Activated CD8-positive, alpha-beta memory T cell treated with anti-CD3 and anti-CD28 coated beads, Interleukin-2, amount 10 ng/mL, durations not matched to agents 7 days and 5 days (primary cell): ENCODE data around the gene UTP14A. TPM values are rescaled to one million over a fixed set of nuclear protein-coding genes. Genes with fewer than 3 reads are reported as not detected.

Experiments used
- total RNA-seq, 2 experiments: library from RNA; stranded (reverse); gene quantifications; one replicate each; pipeline ENCODE4 v1.2.3, GENCODE V29; 2021

The UTP14A gene
- total RNA-seq, 2 experiments from 2014 or later, result 22.8 to 37.0 TPM

Other genes with a start within 250 kb of the UTP14A start
- gene XPNPEP2, start 167.2 kb upstream of the UTP14A start, total RNA-seq, result 1 to 10 TPM; 1.0 to 1.2 TPM
- 100 to 1,000 TPM; 231 to 248 TPM for gene SASH3, start 126.2 kb upstream of the UTP14A start, total RNA-seq
- gene ZDHHC9, start 62.3 kb upstream of the UTP14A start, total RNA-seq, result 1 to 10 TPM; 5.5 to 7.3 TPM
- 10 to 100 TPM in 1 of 2 experiments, 1 to 10 TPM in 1; 9.1 to 10.2 TPM for gene BCORL1, start 76.5 kb downstream of the UTP14A start, total RNA-seq
- 10 to 100 TPM; 36.2 to 52.7 TPM for gene ELF4, start 204.3 kb downstream of the UTP14A start, total RNA-seq